B cell (primary cell): ENCODE results near the gene CCDC97. TPM values are rescaled to one million over a fixed set of nuclear protein-coding genes. Genes with fewer than 3 reads are reported as not detected.

Source experiments
- ATAC-seq: fragments of 200-7000 bp; cut with Tn5 transposase; one replicate; pipeline ENCODE4 v1.10.0; 2021; ENCODE audit warnings: low read depth, mild to moderate bottlenecking, moderate number of reproducible peaks, moderate library complexity
- CTCF ChIA-PET: fragments of 350-600 bp; sonication (Branson Sonifier 250); formaldehyde crosslinking; loops from one replicate; lab custom pipeline; 2021; ENCODE audit warnings: antibody characterized with exemption, inconsistent platforms; lab: Charles Lee
- POLR2A ChIA-PET: fragments of 350-600 bp; sonication (Branson Sonifier 250); formaldehyde crosslinking; loops from one replicate; lab custom pipeline; 2021; ENCODE audit warnings: antibody characterized with exemption; lab: Charles Lee
- DNase-seq: peaks from one replicate; pipeline ENCODE4 v3.0.0; 2013
- H2AFZ ChIP-seq: 2 replicates; pipeline ENCODE4 v1.6.1; 2012; ENCODE audit warnings: mild to moderate bottlenecking, low read depth, low read length; ENCODE audit not compliant: insufficient read depth, poor library complexity, severe bottlenecking
- H3K27ac ChIP-seq, 2 donors: 1 replicate in 1 of 2; 2 replicates in 1 of 2; pipeline ENCODE4 v1.5.1; 2012 to 2013; ENCODE audit warnings: low read length in 2 of 2, mild to moderate bottlenecking in 2 of 2, moderate library complexity in 1 of 2
- H3K27me3 ChIP-seq, 4 experiments: fragments of 200-600 bp in 1 of 4; sonication (generic) in 1 of 4; replicated peaks in 1 of 4; 1 replicate in 2 of 4; 2 replicates in 2 of 4; pipeline versions ENCODE4 v1.6.1 to v1.7.0; 2013 to 2016; ENCODE audit warnings: low read length in 3 of 4, mild to moderate bottlenecking in 2 of 4, mixed read lengths in 1 of 4, moderate library complexity in 1 of 4; ENCODE audit not compliant: insufficient read depth in 4 of 4, control insufficient read depth in 3 of 4; ENCODE audit errors: control extremely low read depth in 1 of 4
- H3K36me3 ChIP-seq, 2 experiments: replicated peaks in 1 of 2; 1 replicate in 1 of 2; 2 replicates in 1 of 2; pipeline versions ENCODE4 v1.6.1 to v1.7.1; 2013; ENCODE audit warnings: low read length in 1 of 2; ENCODE audit not compliant: insufficient read depth in 2 of 2, control insufficient read depth in 1 of 2; ENCODE audit errors: control extremely low read depth in 1 of 2, extremely low read depth in 1 of 2
- H3K4me1 ChIP-seq, 2 donors: fragments of 200-600 bp in 1 of 2; sonication (generic) in 1 of 2; 1 replicate in 1 of 2; 2 replicates in 1 of 2; pipeline versions ENCODE4 v1.5.1 to v1.6.1; 2013 to 2017; ENCODE audit warnings: low read length in 2 of 2; ENCODE audit not compliant: control insufficient read depth in 2 of 2, insufficient read depth in 2 of 2
- H3K4me2 ChIP-seq: replicated peaks from 2 replicates; pipeline ENCODE3; 2012; ENCODE audit warnings: mild to moderate bottlenecking, low read depth, low read length; ENCODE audit not compliant: poor library complexity, severe bottlenecking
- H3K4me3 ChIP-seq, 5 experiments: fragments of 200-600 bp in 1 of 5; sonication (generic) in 1 of 5; 1 replicate in 3 of 5; 2 replicates in 2 of 5; pipeline versions ENCODE4 v1.5.1 to v1.7.0; 2011 to 2016; ENCODE audit warnings: low read length in 4 of 5, mild to moderate bottlenecking in 4 of 5, low read depth in 2 of 5, control low read depth in 1 of 5, moderate library complexity in 1 of 5; ENCODE audit not compliant: insufficient read depth in 1 of 5; ENCODE audit errors: control extremely low read depth in 1 of 5, extremely low read depth in 1 of 5
- H3K79me2 ChIP-seq: fragments of 200-600 bp; sonication (generic); one replicate; pipeline ENCODE4 v1.6.0; 2016; ENCODE audit warnings: low read length; ENCODE audit not compliant: control insufficient read depth, insufficient read depth
- H3K9ac ChIP-seq: fragments of 200-600 bp; sonication (generic); 2 replicates; pipeline ENCODE4 v1.6.1; 2017; ENCODE audit warnings: mild to moderate bottlenecking, low read length, moderate library complexity
- H3K9me3 ChIP-seq, 3 donors: one replicate each; pipeline versions ENCODE4 v1.6.1 to v1.7.1; 2013; ENCODE audit warnings: low read length in 2 of 3; ENCODE audit not compliant: control insufficient read depth in 2 of 3, insufficient read depth in 1 of 3; ENCODE audit errors: control extremely low read depth in 1 of 3
- H4K20me1 ChIP-seq: 2 replicates; pipeline ENCODE4 v1.6.0; 2012; ENCODE audit warnings: mild to moderate bottlenecking, low read length; ENCODE audit not compliant: insufficient read depth, control insufficient read depth, poor library complexity, severe bottlenecking
- H3K27ac Mint-ChIP-seq: one replicate; pipeline ENCODE4 v1.8.0; 2021; ENCODE audit warnings: mixed read lengths
- H3K27me3 Mint-ChIP-seq: one replicate; pipeline ENCODE4 v1.8.0; 2021; ENCODE audit warnings: mixed read lengths
- H3K4me1 Mint-ChIP-seq: one replicate; pipeline ENCODE4 v1.8.0; 2021; ENCODE audit warnings: mixed read lengths
- H3K4me3 Mint-ChIP-seq: one replicate; pipeline ENCODE4 v1.8.0; 2021; ENCODE audit warnings: mixed read lengths
- H3K9me3 Mint-ChIP-seq: one replicate; pipeline ENCODE4 v1.8.0; 2022; ENCODE audit warnings: mixed read lengths; ENCODE audit not compliant: insufficient read depth
- CTCF ChIP-seq: fragments of 200-600 bp; IDR thresholded peaks from one replicate; pipeline ENCODE4 v1.8.0; 2022; ENCODE audit warnings: antibody characterized with exemption, mild to moderate bottlenecking
- EZH2 ChIP-seq: IDR thresholded peaks from 2 replicates; pipeline ENCODE4 v1.6.1; 2012; ENCODE audit warnings: borderline replicate concordance, low read depth, mild to moderate bottlenecking, moderate library complexity, low read length; ENCODE audit not compliant: insufficient read depth, poor library complexity, severe bottlenecking
- WGBS: methylation state at CpG from one replicate; pipeline ENCODE4 v1.1.5; 2013; ENCODE audit warnings: missing lambda C conversion rate; ENCODE audit not compliant: insufficient coverage; 5-methylcytosine and 5-hydroxymethylcytosine counted together
- intact Hi-C: fragments of 100-400 bp; cut with micrococcal nuclease; formaldehyde crosslinking; loops from one replicate; pipeline ENCODE4 v1.10.0; 2022
- polyA plus RNA-seq: library from polyadenylated mRNA; depleted of rRNA; stranded (reverse); fragments of >200 nt; gene quantifications from 2 replicates; pipeline ENCODE4 v1.2.3, GENCODE V29; 2012
- total RNA-seq, 2 donors: library from RNA; stranded (reverse); fragments of 120-200 nt in 1 of 2; gene quantifications; 1 replicate in 1 of 2; 2 replicates in 1 of 2; pipeline versions ENCODE4 v1.2.3 to v1.2.4, GENCODE V29; 2013 to 2022

CCDC97 gene
- total and polyA plus RNA-seq, 2 donors (not counting 1 experiment from before 2014, with no cell fraction given) = 16.3 to 68.3 TPM

- TF ChIP-seq CTCF (no peak), EZH2 (no peak)
- peak overlapping the region; percentile 90 for H3K27ac Mint-ChIP-seq
- ATAC-seq (peak; percentile 39), DNase-seq (peak; percentile 84)
- peak overlapping the region; percentile 76 for H3K4me3 Mint-ChIP-seq
- Histone ChIP-seq H3K79me2 (peaks cover 46% of the 10 kb centered on the region), H3K4me1 (peaks cover 70 to 89% of the 10 kb centered on the region in 2 donors), H3K4me2 (peak overlapping the region; percentile 67), H3K9me3 (no peaks in the 10 kb centered on the region), H3K27me3 (no peaks in the 10 kb centered on the region), H3K36me3 (peaks cover 7 to 83% of the 10 kb centered on the region in 2 experiments), H3K27ac (peak overlapping the region; percentile 71 to 100), H3K9ac (peak overlapping the region; percentile 24), H4K20me1 (no peaks in the 10 kb centered on the region), H3K4me3 (peak overlapping the region in 3 of 5 experiments; percentile 7 to 18 (median 15)), H2AFZ (peak overlapping the region; percentile 18)
- peaks cover 76% of the 10 kb centered on the region for H3K4me1 Mint-ChIP-seq
- POLR2A ChIA-PET = interaction anchor here (0.6 to 2.3 kb wide), 5 partner anchors 39 to 524 kb away, joined by 3 to 15 read pairs (median 5); partner anchors contain the start of genes B9D2 and HNRNPUL1
- H3K9me3 Mint-ChIP-seq = no peaks in the 10 kb centered on the region
- intact Hi-C loops = no loop called here
- CTCF ChIA-PET = interaction anchor here (0.7 to 8.3 kb wide), 8 partner anchors 11 to 752 kb away, joined by 3 to 89 read pairs (median 5); partner anchors contain the start of gene HNRNPUL1
- H3K27me3 Mint-ChIP-seq = no peaks in the 10 kb centered on the region
- WGBS = 20% methylated on average over 13 of the region's 21 CpGs
Measured at GRCh38 chr19:41302624-41303351, 7.2 kb upstream of the CCDC97 start.

- intact Hi-C loops = no loop called here
- no peaks in the 10 kb centered on the region for H3K27me3 ChIP-seq
- ATAC-seq (no peak), DNase-seq (no peak)
- WGBS = over 99% methylated on average over 8 of the region's 14 CpGs
- TF ChIP-seq CTCF (no peak), EZH2 (no peak)
- Mint-ChIP-seq H3K27ac (peak overlapping the region; percentile 75), H3K4me3 (peak overlapping the region; percentile 14), H3K9me3 (no peaks in the 10 kb centered on the region), H3K27me3 (no peaks in the 10 kb centered on the region), H3K4me1 (peaks cover 76% of the 10 kb centered on the region)
- H3K27ac ChIP-seq = peak overlapping the region; percentile 4 to 100
- H3K4me1 ChIP-seq = peaks cover 70 to 89% of the 10 kb centered on the region in 2 donors
- peaks cover 35% of the 10 kb centered on the region for H3K79me2 ChIP-seq
- no peak overlapping the region for H3K9ac ChIP-seq
- H3K9me3 ChIP-seq = no peaks in the 10 kb centered on the region
- H2AFZ ChIP-seq = no peak overlapping the region
- H3K4me3 ChIP-seq = no peak overlapping the region
- POLR2A ChIA-PET = interaction anchor here (1.1 to 2.3 kb wide), 2 partner anchors 40 to 60 kb away, joined by 3 to 15 read pairs; partner anchors contain the start of genes B9D2 and HNRNPUL1
- H3K36me3 ChIP-seq = peaks cover 7 to 71% of the 10 kb centered on the region in 2 experiments
- CTCF ChIA-PET = interaction anchor here (1.7 to 8.3 kb wide), 3 partner anchors 48 to 99 kb away, joined by 7 to 89 read pairs (median 53); partner anchors contain the start of gene TGFB1
- no peaks in the 10 kb centered on the region for H4K20me1 ChIP-seq
- peak overlapping the region; percentile 28 for H3K4me2 ChIP-seq
Measured at GRCh38 chr19:41303954-41304353, 6.0 kb upstream of the CCDC97 start.
